HG03175 (cell line): ENCODE data around the gene TBC1D8B.
"Not testable (repeated sequence)": the region's sequence is repeated elsewhere in the genome, so short reads cannot be mapped to it uniquely, and the experiment has no call there.

Source experiments
- ATAC-seq: cut with Tn5 transposase; IDR thresholded peaks from one replicate; pipeline ENCODE4 v1.9.1; 2021; ENCODE audit warnings: mild to moderate bottlenecking, moderate library complexity; ENCODE audit not compliant: unreplicated experiment

The TBC1D8B gene

DNA sequence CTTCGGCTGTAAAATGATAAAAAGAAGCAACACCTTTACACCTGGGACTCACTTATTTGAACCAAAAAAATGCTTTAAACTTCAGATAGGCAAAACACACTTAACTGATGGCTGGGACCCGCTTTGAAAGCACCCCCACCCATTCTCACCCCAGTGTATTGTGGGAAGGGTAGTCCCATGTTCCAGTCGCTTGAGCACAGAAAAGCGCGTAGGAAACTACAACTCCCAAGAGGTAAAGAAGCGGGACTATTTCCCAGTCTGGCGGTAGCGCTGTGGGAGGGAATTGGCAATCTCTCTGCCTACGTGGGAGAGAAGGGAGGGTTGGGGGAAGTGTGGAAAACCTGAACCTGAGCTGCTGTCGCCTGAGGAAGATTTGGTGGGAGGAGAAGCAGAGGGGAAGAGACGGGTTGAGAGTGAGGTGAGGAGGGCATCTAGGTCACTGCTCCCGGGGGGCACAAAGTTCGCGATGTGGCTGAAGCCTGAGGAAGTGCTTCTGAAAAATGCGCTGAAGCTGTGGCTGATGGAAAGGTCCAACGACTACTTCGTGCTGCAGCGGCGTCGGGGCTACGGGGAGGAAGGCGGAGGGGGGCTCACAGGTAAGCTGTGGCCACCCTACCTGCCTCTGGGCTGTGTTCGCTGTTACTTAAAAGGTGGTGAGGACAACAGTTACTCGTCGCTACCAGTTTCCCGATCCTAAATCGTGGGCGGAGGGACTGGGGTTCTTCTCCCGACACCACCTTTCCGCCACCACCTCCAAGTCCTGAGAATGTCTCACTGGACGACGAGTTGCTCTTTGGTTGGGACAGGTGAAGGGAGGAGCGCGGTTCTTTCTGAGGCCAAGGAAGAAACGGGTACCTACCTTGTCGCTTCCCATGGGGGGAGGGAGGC, at the start of gene TBC1D8B:
TSS of gene TBC1D8B (plus strand) at position 286 of the 888 bp plus-strand sequence. CDS start at position 467, 181 bp downstream.
- ATAC-seq, result peak; percentile 98

- ATAC-seq, result not testable (repeated sequence)
These were observed 33.2 kb upstream of the TBC1D8B start for GRCh38 chrX:106769288-106769687.

- ATAC-seq, result no peak
These were observed 27.5 kb upstream of the TBC1D8B start for GRCh38 chrX:106774981-106775380.

- ATAC-seq, result no peak
These were observed 22.2 kb upstream of the TBC1D8B start for GRCh38 chrX:106780264-106780663.

DNA sequence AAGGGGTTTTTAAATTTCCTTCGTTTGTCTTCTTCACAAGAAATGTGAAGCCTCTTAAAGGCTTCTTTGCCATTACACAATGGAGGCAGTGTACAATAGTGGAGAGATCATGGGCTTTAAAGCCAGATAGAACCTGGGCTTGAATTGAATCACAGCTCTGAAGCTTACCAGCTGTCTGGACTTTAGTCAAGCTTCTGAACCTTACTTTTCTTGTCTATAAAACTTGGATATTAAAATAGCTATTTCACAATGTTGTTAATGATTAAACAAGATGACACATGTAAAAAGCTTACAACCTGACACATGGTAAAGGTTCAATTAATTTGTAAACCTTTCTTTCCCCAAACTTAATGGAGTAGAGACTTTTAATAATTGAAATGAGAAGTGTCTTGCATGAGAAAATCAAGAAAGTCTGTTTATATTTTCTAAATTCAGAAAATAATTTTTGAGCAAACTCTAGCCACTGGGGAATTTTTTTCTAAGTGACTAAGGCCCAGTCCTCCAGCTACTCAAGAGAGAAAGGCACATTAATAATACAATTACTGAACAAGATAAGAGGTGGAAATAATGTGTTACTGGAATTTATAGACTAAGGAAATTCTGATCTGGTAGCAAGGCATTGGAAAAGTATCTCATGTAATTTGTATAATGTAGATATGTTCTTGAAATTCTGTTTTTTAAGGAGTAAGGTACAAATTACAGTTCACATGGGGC, 21.7 kb upstream of the TBC1D8B start:
- ATAC-seq, result no peak

DNA sequence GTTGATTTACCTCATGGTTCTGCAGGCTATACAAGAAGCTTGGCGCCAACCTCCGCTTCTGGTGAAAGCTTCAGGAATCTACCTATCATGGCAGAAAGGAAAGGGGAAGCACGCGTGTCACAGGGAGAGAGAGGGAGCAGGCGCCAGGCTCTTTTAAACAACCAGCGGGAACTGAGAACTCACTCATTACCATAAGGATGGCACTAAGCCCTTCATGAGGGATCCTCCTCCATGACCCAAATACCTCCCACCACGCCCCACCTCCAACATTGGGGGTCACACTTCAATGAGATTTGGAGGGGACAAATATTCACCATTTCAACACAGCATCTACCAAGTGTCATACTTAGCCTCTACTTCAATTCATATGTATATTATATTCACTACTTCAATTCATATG, 18.8 kb upstream of the TBC1D8B start:
- no peak for ATAC-seq

GRCh38 chrX:106791495-106791894, 11.0 kb upstream of the TBC1D8B start:
- no peak for ATAC-seq

DNA sequence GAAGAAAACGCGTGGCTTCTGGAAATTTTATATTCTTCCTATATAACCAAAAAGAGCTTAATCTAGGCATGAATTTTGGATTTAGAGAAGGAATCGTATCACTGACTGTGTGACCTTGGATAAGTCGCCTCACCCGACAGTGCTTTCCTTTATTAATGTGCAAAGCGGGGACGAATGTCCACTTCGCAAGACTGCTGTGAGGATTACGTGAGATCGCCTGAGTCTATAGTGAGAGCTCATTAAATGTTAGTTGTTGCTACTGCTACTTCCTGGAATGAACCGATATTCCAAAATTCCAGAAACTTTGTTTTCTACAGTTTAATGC, 448 bp upstream of the TBC1D8B start:
- no peak for ATAC-seq

DNA sequence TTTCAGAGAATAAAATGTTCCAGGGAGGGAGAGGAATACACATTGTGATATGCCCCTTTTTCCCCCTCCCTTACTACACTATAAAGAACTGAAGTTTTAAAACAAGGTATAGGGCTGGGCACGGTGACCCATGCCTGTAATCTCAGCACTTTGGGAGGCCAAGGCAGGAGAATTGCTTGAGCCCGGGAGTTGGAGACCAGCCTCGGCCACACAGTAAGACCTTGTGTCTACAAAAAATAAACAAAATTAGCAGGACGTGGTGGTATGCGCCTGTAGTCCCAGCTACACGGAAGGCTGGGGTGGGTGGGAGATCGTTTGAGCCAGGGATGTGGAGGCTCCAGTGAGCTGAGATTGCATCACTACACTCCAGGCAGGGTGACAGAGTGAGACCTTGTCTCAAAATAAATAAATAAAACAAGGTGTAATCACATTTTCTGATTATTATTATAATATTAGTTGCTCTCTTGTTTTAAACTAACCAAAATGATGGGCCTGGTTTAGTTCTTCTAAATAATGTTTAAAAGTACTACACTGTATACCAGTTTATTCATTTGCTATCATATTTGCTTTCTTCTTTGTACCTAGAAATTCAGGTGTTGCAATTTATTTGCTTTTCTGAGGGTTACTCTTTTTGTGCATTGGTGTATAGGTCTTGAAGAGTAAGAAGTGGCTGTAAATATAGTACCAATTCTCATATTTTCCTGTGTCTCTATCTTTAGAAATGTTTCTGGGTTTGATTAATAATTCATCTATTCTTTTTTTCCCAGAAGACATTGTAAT, 8.8 kb downstream of the TBC1D8B start:
- ATAC-seq, result no peak

DNA sequence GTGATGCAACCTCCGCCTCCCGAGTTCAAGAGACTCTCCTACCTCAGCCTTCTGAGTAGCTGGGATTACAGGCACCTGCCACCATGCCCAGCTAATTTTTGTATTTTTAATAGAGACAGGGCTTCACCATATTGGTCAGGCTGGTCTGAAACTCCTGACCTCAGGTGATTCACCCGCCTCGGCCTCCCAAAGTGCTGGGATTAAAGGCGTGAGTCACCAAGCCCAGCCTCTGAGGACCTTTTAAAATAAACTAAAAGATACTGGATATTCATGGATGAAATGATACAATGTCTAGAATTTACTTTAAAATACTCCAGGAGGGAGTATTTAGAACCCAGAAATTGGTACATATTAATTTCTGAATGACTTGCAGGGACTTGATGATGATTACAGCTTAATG, 10.5 kb downstream of the TBC1D8B start:
- not testable (repeated sequence) for ATAC-seq

- ATAC-seq, result not testable (repeated sequence)
These were observed 11.6 kb downstream of the TBC1D8B start for GRCh38 chrX:106814093-106814492.

DNA sequence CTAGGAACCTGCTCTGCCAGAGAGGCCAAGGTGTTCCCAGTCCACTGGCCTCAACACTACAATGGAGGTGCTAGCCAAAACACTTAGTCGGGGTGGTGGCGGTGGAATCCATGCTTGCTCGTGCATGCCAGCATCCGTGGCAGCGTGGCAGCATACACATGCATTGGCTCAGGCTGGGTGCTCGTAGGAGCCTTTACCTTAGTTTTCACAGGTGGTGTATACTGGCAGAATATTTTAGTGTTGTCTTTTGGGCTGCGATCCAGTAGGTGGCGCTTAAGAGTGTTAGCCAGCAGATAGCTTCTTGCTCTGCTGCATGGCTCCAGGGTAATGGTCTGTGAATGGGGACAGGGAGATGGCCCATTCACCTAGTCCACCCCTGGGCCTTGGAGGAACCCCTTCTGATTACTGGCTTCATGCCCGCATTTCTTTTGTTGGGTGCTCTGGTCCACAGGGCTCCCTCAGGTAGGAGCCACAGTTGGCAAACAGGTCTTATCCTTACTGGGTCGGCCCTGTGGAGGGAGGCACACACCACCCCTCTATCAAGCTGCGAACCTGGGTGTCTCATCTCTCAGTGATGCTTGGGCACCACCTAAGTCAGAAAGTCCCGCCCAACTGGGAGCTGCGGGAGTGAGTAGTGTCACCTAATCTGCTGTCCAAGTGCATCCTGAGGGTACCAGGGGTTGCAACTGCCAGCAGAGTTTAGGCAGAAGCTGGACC, 60.7 kb downstream of the TBC1D8B start:
- no peak for ATAC-seq

- no peak for ATAC-seq
These were observed 61.2 kb downstream of the TBC1D8B start for GRCh38 chrX:106863697-106864096.

DNA sequence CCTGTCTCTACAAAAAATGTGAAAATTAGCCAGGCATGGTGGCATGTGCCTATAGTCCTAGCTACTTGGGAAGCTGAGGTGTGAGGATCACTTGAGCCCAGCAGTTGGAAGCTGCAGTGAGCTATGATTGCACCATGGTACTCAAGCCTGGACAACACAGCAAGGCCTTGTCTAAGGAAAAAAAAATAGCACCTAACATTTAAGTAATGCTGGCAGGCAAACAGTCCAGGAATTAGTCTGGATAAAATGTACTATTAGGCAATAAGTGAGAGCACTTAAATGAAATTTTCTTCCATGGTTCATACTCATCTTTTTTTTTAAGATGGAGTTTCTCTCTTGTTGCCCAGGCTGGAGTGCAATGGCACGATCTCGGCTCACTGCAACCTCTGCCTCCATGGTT, 70.3 kb downstream of the TBC1D8B start:
- not testable (repeated sequence) for ATAC-seq

GRCh38 chrX:106874075-106874474, 71.6 kb downstream of the TBC1D8B start:
- ATAC-seq, result no peak

GRCh38 chrX:106875151-106875550, 72.7 kb downstream of the TBC1D8B start:
- no peak for ATAC-seq

- no peak for ATAC-seq
These were observed 87.0 kb downstream of the TBC1D8B start for GRCh38 chrX:106889468-106889867.

DNA sequence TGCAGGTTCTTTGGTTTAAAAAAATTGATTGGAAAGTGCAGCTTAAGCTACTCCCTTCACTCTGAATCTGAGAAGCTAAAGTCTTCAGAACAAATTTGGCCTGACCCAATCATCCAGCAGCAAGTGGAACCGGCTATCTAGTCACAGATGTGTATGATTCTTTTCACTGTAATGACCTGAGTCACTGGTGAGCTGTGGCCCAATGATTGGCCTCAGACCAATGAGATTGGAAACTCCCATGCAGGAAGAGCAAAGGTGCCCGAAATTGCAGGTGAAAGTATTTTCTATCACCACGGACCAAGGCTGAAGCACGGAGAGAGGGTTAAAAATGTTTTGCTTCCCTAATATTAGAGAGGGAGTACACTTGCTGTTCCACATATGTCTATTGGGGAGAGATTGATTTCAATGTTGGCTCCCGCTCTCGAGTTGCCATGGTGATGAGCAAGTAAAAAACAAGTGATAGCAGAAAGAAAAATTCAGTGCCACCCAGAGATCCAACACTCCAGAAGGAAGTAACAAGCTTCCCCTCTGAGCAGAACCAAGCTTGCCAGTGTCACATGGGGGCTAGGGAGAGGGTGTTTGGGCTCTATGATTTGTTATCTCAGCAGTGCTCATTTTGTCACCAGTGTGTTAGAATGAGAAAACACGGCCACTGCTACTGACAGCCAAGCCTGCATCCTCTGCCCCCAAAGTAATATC, 89.4 kb downstream of the TBC1D8B start:
- no peak for ATAC-seq

GRCh38 chrX:106894392-106894909, 92.0 kb downstream of the TBC1D8B start:
- ATAC-seq, result peak; percentile 61

GRCh38 chrX:106894978-106895452, 92.5 kb downstream of the TBC1D8B start:
- no peak for ATAC-seq
